K562 (cell line): ENCODE measurements around the gene NPB. TPM values are rescaled to one million over a fixed set of nuclear protein-coding genes. Genes with fewer than 3 reads are reported as not detected.

ENCODE experiments used
- AFF4 ChIP-seq: sonication (generic); formaldehyde crosslinking; IDR thresholded peaks from 2 replicates; pipeline ENCODE4 v1.8.0; 2023; ENCODE audit warnings: mild to moderate bottlenecking, missing genetic modification reagents
- DLX4 ChIP-seq: fragments of 250-450 bp; sonication (Bioruptor Pico); IDR thresholded peaks from 2 replicates; pipeline ENCODE4 v1.6.1; 2021; ENCODE audit warnings: mild to moderate bottlenecking
- E2F3 ChIP-seq: fragments of 250-450 bp; sonication (Bioruptor Pico); IDR thresholded peaks from 2 replicates; pipeline ENCODE4 v1.4.0; 2020; ENCODE audit warnings: mild to moderate bottlenecking
- GABPB1 ChIP-seq: sonication (generic); formaldehyde crosslinking; IDR thresholded peaks from 2 replicates; pipeline ENCODE4 v1.8.0; 2022; ENCODE audit warnings: mild to moderate bottlenecking, missing genetic modification reagents
- HDAC8 ChIP-seq: fragments of 450-650 bp; IDR thresholded peaks from 2 replicates; pipeline ENCODE4 v1.6.1; 2016; ENCODE audit warnings: mild to moderate bottlenecking, missing genetic modification characterization, moderate library complexity, missing compliant biosample characterization
- HMG20B ChIP-seq: fragments of 250-450 bp; sonication (Bioruptor Pico); IDR thresholded peaks from 2 replicates; pipeline ENCODE4 v1.5.0; 2021; ENCODE audit warnings: mild to moderate bottlenecking
- NFATC3 ChIP-seq: fragments of 450-650 bp; IDR thresholded peaks from 2 replicates; pipeline ENCODE4 v1.6.1; 2017; ENCODE audit warnings: mild to moderate bottlenecking
- PATZ1 ChIP-seq: fragments of 250-450 bp; sonication (Bioruptor Pico); IDR thresholded peaks from 2 replicates; pipeline ENCODE4 v1.5.0; 2020; ENCODE audit warnings: mild to moderate bottlenecking, borderline replicate concordance
- POLR2AphosphoS2 ChIP-seq: IDR thresholded peaks from 2 replicates; pipeline ENCODE4 v1.6.1; 2012; ENCODE audit warnings: low read length, improper control_type of control experiment
- PPARD ChIP-seq: fragments of 250-450 bp; sonication (Bioruptor Pico); IDR thresholded peaks from 2 replicates; pipeline ENCODE4 v1.8.0; 2022; ENCODE audit warnings: inconsistent platforms, mild to moderate bottlenecking, moderate library complexity
- RFX7 ChIP-seq: fragments of 250-450 bp; sonication (Bioruptor Pico); IDR thresholded peaks from 2 replicates; pipeline ENCODE4 v1.5.1; 2021; ENCODE audit warnings: mild to moderate bottlenecking
- SMARCE1 ChIP-seq: fragments of 450-650 bp; IDR thresholded peaks from 2 replicates; pipeline ENCODE4 v1.7.1; 2016; ENCODE audit warnings: mild to moderate bottlenecking
- THAP7 ChIP-seq: fragments of 250-450 bp; sonication (Bioruptor Pico); IDR thresholded peaks from 2 replicates; pipeline ENCODE4 v1.5.0; 2021
- YBX1 ChIP-seq: fragments of 450-650 bp; IDR thresholded peaks from 2 replicates; pipeline ENCODE4 v1.7.1; 2016; ENCODE audit warnings: mild to moderate bottlenecking
- ZBTB12 ChIP-seq: fragments of 250-450 bp; sonication (Bioruptor Pico); IDR thresholded peaks from 2 replicates; pipeline ENCODE4 v1.4.0; 2020
- ZBTB9 ChIP-seq: fragments of 450-650 bp; formaldehyde crosslinking; IDR thresholded peaks from 2 replicates; pipeline ENCODE4 v1.4.0; 2020; ENCODE audit warnings: mild to moderate bottlenecking, moderate library complexity
- ZNF23 ChIP-seq: fragments of 250-450 bp; sonication (Bioruptor Pico); IDR thresholded peaks from 2 replicates; pipeline ENCODE4 v1.4.0; 2020; ENCODE audit warnings: mild to moderate bottlenecking
- ZNF282 ChIP-seq: sonication (generic); formaldehyde crosslinking; IDR thresholded peaks from 2 replicates; pipeline ENCODE4 v1.8.1; 2023; ENCODE audit warnings: missing genetic modification reagents
- polyA plus RNA-seq, 8 experiments: library from polyadenylated mRNA; depleted of rRNA in 4 of 8; stranded (reverse) in 5 of 8; unstranded in 3 of 8; fragments of >200 nt; fragmentation: Nextera tagmentation in 2 of 8; fragmentation: Illumina TruSeq in 1 of 8; extraction: Ambion mirVana in 2 of 8; extraction: Trizol in 1 of 8; gene quantifications; 2 replicates each; pipeline versions ENCODE4 v1.2.1 to v1.2.3, GENCODE V29; 2011 to 2014; ENCODE audit warnings: inconsistent platforms in 1 of 8, missing spikeins in 1 of 8
- total RNA-seq, 7 experiments: library from RNA; depleted of rRNA in 6 of 7; stranded (reverse); fragments of >200 nt in 6 of 7; fragmentation: Illumina TruSeq in 2 of 7; extraction: Trizol in 2 of 7; gene quantifications; 2 replicates each; pipeline versions ENCODE4 v1.2.1 to v1.2.3, GENCODE V29; 2011 to 2021; ENCODE audit warnings: low replicate concordance in 1 of 7

Gene NPB
- total and polyA plus RNA-seq, 9 of the 15 experiments (the other 6 are each of a cell fraction or from before 2014, with no cell fraction given): 0.03 to 0.61 (median 0.14) TPM; not detected in 2

GRCh38 chr17:81867170-81867990, 34.7 kb upstream of the NPB start (continued):
- TF ChIP-seq RFX7 (peak; percentile 21; the same call in 1 of the 2 replicates), PATZ1 (CRISPR knock-in tag) (0 out of 2 replicates have a peak, but pooled peaks have one; percentile 62), DLX4 (CRISPR knock-in tag) (no peak), GABPB1 (peak; percentile 49; the same call in 1 of the 2 replicates), ZBTB12 (CRISPR knock-in tag) (0 out of 2 replicates have a peak, but pooled peaks have one; percentile 6), YBX1 (no peak), AFF4 (0 out of 2 replicates have a peak, but pooled peaks have one; percentile 37), ZBTB9 (CRISPR knock-in tag) (peak; percentile 83), HMG20B (CRISPR knock-in tag) (0 out of 2 replicates have a peak, but pooled peaks have one; percentile 49), ZNF282 (CRISPR knock-in tag) (no peak), THAP7 (peak; percentile 84), E2F3 (CRISPR knock-in tag) (no peak), PPARD (CRISPR knock-in tag) (no peak), POLR2AphosphoS2 (peak; percentile 95), ZNF23 (CRISPR knock-in tag) (0 out of 2 replicates have a peak, but pooled peaks have one; percentile 5), NFATC3 (0 out of 2 replicates have a peak, but pooled peaks have one; percentile 32), HDAC8 (tag) (no peak), SMARCE1 (no peak)
